ENCODE data around the gene CDC25B. TPM values are rescaled to one million over a fixed set of nuclear protein-coding genes. Genes with fewer than 3 reads are reported as not detected.

The CDC25B gene
- total RNA-seq (ENCODE audit: low replicate concordance) = 11.0 and 32.8 TPM in 2 replicates

GRCh38 chr20:3795511-3796468 lies at the start of gene CDC25B:
Gene CDC25B (plus strand): TSS chr20:3796310. CDS start chr20:3796532, 222 bp downstream.

GRCh38 chr20:3767427-3768341 lies 28.4 kb upstream of the CDC25B start, which contains the start of gene ADISSP:
Gene ADISSP (minus strand): TSS chr20:3767753. CDS start chr20:3760100, 7,653 bp downstream.

DNA sequence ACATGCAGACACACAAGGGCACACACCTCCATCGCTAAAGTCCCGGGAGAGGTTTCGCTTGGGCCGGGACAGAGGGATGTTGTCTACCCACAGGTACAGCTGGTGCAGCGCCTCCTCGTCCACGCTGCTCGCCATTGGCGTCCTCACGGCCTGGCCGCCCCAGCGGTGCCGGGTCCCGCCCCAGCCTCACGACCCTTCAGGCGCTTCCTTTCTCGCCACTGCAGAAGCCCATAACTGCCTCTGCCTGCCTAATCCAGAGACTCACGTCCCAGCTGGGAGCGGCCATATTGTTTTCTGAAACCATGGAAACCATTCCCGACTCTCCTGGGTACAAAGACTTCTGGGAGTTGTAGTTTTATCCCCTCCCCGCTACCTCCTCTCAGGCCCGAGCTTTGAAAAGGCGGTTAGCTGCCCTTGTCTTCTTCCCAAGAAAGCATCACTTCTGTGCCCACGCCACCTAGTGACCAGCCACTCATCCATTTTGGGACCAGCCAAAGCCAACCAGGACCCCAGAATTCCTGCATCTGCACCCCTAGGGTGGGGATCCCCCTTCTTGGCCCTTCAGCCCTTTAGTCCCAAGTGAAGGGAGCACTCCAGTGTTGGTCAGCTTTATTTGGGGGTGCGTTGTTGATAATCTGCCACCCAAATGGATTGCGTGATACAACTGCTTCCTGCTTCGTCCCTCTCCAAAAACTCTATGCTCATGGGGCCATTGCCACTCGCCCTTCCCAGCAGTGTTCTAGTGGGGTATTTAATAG lies 14.8 kb upstream of the CDC25B start, which contains the start of gene SPEF1:
SPEF1 (minus strand) TSS at position 296 of the 758 bp plus-strand sequence; CDS start at position 135, 161 bp downstream.

GRCh38 chr20:3786665-3787323 lies 9.3 kb upstream of the CDC25B start, which contains the start of gene CENPB:
Gene CENPB (minus strand): TSS chr20:3786740. CDS start chr20:3786483, 257 bp downstream.

DNA sequence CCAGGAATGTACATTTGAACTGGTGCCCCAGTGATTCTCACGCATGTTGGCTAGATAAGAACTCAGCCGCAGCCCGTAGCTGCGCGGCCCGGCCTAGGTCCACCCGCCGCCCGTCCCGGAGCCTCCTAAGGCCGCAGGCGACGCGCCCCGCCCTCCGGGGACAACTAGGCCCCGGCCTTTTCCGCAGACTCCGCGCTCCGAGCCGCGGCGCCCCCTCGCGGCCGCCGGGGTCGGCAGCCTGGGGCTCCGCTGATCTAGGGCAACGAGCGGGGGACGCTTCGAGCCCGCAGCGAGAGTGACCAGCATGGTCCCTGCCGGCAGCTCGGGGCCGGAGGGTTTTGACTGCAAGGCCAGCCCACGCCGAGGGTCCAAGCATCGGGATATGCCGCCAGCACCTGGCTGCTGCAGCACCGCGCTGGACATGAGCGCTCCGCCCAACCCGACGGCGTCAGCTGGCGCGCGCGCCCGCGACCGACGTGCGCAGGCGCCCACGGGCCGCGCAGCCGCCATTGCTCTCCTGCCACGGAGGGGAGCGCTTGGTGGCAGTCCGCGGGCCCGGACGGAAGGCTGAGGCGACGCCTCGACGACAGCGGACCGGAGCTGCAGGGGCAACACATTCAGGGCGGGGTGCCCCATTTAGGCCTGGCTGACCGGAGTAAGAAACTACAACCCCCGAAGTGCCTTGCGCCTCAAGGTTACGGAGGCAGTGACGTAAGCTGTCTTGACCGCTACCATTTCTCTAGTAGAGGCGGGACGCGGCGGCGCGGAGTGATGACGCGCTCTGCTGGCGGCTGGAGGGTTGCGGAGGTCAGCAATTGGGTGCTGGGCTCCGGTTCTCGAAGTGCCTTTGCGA lies 24.2 kb downstream of the CDC25B start, which contains the start of gene AP5S1:
AP5S1 (plus strand) TSS at position 500 of the 853 bp plus-strand sequence. CDS start 1,571 bp downstream, outside the sequence.

GRCh38 chr20:3846740-3847428 lies 50.8 kb downstream of the CDC25B start, which contains the start of gene MAVS:
Gene MAVS (plus strand): TSS chr20:3846834. CDS start chr20:3854625, 7,791 bp downstream.

Other genes starting within 250 kb of the CDC25B start
- gene GFRA4, start 132.9 kb upstream of the CDC25B start, total RNA-seq (ENCODE audit: low replicate concordance) = not detected in 2 replicates
- 0.30 and 48.6 TPM in 2 replicates for gene ADAM33, start 114.3 kb upstream of the CDC25B start, total RNA-seq (ENCODE audit: low replicate concordance)
- gene SIGLEC1, start 83.7 kb upstream of the CDC25B start, total RNA-seq (ENCODE audit: low replicate concordance) = not detected in 2 replicates
- gene HSPA12B, start 63.6 kb upstream of the CDC25B start, total RNA-seq (ENCODE audit: low replicate concordance) = 3.5 TPM in 1 of 2 replicates, not detected in the other
- gene ADISSP, start 28.6 kb upstream of the CDC25B start, total RNA-seq (ENCODE audit: low replicate concordance) = 20.2 and 22.3 TPM in 2 replicates
- gene SPEF1, start 14.9 kb upstream of the CDC25B start, total RNA-seq (ENCODE audit: low replicate concordance) = 0.08 and 0.12 TPM in 2 replicates
- gene CENPB, start 9.6 kb upstream of the CDC25B start, total RNA-seq (ENCODE audit: low replicate concordance) = 103 and 147 TPM in 2 replicates
- 15.6 and 16.0 TPM in 2 replicates for gene AP5S1, start 24.2 kb downstream of the CDC25B start, total RNA-seq (ENCODE audit: low replicate concordance)
- 8.4 and 8.7 TPM in 2 replicates for gene MAVS, start 50.5 kb downstream of the CDC25B start, total RNA-seq (ENCODE audit: low replicate concordance)
- 31.5 and 36.5 TPM in 2 replicates for gene PANK2, start 93.1 kb downstream of the CDC25B start, total RNA-seq (ENCODE audit: low replicate concordance)
- 5.6 and 6.3 TPM in 2 replicates for gene RNF24, start 219.2 kb downstream of the CDC25B start, total RNA-seq (ENCODE audit: low replicate concordance)